Stimulated activated CD4-positive, alpha-beta T cell treated with anti-CD3 and anti-CD28 coated beads, Interleukin-15, amount 100 ng/mL, for 48 hours (primary cell): Measurements from ENCODE around the gene KRTAP5-7.
"Not testable (repeated sequence)": the region's sequence is repeated elsewhere in the genome, so short reads cannot be mapped to it uniquely, and the experiment has no call there.

Source experiments
- DNase-seq, 2 donors: peaks; one replicate each; pipeline ENCODE4 v3.0.0-alpha.2; 2020; ENCODE audit warnings: low read depth in 2 of 2

Gene KRTAP5-7, protein sequence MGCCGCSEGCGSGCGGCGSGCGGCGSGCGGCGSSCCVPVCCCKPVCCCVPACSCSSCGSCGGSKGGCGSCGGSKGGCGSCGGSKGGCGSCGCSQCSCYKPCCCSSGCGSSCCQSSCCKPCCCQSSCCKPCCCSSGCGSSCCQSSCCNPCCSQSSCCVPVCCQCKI

DNA sequence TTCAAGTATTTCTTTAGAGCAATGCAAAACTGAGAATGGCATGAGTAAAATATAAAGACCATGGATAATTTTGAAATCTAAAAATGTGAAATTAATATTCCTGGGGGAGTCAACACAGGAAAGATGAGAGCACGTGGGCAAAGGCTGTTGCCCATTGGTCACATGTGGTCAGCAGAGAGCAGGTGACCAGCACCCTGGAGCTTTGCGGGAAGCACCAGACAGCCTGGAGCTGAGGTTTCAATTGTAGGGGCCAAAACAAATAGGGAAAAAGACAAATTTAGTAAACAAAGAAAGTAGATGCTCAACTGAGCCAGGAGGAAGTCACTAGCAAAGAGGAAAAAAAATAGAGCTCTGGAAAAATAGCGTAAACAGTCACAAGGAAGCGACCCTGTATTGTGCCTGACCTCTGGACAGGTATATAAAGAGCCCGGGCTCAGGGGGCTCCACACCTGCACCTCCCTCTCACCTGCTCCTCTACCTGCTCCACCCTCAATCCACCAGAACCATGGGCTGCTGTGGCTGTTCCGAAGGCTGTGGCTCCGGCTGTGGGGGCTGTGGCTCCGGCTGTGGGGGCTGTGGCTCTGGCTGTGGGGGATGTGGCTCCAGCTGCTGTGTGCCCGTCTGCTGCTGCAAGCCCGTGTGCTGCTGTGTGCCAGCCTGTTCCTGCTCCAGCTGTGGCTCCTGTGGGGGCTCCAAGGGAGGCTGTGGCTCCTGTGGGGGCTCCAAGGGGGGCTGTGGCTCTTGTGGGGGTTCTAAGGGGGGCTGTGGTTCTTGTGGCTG lies at the start of gene KRTAP5-7:
Gene KRTAP5-7 (plus strand): TSS at position 472 of the 780 bp plus-strand sequence. CDS start 34 bp downstream, at position 506.
- DNase-seq = not testable (repeated sequence)

DNA sequence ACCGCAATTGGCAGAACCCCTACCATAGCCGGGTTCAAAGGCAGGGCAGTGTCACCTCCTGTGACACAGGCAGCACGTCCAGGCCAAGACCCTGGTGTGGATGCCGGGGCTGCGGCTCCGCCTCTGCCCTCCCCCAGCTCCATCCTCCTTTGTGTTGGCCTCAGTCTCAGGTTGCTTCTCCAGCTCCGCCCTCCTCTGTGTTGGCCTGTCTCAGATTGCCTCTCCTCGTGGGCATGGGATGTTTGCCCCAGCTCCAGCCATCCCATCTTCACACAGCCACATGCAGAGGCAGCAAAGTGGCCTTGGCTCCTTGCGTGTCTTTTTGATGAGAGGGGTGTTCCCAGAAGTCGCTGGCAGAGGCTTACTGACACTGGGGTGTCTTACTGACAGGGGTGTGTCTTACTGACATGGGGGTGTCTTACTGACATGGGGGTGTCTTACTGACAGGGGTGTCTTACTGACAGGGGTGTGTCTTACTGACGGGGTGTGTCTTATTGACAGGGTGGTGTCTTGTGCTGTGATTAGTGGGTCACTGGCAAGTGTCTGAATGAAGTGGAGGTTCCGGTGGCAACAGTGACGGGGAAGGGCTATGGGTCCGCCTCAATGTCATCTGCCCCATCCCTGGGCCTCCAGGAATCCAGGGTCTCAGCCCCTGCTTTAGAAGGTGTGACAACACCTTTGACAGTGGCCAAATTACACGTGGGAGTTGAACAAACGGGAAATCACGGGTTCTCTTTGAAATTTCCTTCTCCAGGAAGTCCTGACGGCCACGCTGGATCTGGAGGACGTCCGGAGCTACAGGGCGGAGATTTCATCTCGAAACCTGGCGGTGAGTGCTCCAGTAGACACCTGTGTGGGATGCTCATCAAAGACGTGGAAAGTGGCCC lies 49.2 kb upstream of the KRTAP5-7 start:
- no peak for DNase-seq

DNA sequence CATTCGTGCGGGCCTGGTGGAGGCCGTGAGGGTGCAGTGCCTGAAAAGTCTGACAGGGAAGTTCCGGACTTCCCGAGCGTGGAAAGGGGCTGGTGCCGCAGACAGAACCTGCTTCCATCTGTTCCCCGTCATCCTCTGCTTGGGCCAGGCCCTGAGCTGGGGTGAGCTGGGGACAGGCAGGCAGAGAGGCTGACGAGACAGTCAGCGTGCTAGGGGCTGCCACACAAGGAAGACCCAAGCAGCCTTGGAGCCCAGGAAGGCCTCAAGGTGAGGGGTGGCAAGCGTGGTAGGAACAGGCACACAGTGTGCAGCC lies 48.6 kb upstream of the KRTAP5-7 start:
- DNase-seq = no peak

DNA sequence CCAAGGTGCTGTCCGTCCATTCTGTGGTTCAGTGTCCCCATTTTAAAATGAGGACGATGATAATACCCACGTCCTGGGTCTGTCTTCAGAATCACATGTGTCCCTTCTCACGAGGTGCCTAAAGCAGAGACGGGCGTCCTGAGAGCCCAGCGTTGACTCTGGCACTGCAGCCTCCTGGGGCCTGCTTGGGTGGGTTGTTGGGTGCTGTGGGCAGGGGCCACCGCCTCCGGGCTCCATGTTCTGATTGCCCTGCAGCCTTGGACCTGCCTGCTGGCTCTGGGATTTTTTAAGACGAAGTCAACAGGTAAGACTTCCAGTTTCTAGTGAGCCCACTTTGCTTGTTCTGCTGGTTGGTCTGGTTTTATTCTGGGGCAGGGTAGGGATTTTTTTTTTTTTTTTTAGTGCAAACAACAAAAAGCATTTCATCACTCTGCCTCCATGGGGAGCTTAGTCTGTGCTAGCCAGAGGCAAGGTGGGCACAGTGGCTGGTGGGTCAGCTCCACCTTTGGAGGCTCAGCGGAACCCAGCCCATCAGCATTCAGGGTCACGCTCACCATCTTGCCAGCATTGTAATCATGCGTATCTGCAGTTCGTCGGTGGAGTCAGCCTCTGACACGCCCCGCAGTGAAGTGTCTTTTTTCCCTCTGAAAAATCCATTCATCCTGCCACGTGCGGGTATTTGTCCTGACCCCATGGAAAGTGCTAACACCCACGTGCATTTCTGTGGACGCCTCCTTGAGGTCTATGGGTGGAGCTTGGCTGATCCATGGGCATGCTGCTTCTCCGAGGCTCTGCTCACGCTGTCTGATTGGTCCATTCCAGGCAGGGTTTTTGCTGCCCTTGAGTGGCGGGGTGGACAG lies 45.7 kb upstream of the KRTAP5-7 start:
- no peak for DNase-seq

DNA sequence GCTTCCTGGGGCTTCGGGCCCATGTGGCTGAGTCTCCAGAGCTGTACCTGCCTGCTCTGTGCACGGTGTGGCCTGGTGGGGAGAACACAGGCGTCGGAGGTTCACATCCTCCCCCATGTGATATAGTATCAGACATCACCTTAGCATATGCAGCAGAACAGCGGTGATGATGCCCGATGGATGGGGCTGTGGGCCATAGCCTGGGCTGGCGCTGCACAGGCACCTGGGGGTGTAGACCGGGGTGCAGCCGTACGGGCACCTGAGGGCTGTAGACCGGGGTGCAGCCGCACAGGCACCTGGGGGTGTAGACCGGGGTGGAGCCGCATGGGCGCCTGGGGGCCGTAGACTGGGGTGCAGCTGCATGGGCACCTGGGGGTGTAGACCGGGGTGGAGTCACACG lies 44.9 kb upstream of the KRTAP5-7 start:
- no peak for DNase-seq

DNA sequence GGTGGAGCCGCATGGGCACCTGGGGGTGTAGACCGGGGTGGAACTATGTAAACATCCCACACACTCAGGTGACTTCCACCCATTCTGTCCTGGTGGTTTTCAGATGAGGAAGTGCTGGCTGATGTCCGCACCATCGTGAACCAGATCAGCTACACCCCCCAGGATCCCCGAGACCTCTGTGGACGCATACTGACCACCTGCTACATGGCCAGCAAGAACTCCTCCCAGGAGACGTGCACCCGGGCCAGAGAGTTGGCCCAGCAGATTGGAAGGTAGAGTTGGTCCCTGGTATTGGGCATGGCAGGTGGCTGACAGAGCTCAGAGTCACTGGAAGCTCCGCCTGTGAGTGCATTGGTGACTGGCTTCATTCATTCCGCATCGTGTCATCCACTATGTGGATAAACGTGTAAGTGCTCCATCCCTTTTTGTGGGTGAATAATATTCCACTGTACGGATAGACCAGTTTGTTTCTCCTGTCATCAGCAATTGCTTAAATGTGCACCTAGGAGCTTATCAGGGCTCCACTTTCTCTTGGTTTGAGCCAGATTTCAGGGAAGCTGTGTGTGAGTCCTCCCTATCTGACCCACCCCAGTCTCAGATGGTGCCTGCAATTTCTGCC lies 44.2 kb upstream of the KRTAP5-7 start:
- no peak for DNase-seq

DNA sequence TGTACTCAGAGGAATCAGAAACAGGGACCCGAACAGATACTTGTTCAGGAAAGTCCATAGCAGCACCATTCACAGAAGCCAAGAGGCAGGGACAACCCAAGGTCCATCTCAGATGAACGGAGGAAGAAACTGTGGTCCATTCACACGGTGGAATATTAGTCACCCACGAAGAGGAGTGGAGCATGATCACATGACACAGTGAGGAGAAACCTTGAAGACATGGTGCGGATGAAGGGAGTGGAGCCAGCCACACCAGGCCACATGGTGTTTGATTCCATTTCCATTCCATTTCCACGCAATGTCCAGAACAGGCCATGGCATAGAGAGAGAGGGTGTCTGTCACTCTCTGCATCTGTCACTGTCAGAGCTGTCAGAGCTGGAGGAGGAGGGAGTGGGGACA lies 43.4 kb upstream of the KRTAP5-7 start:
- no peak for DNase-seq

DNA sequence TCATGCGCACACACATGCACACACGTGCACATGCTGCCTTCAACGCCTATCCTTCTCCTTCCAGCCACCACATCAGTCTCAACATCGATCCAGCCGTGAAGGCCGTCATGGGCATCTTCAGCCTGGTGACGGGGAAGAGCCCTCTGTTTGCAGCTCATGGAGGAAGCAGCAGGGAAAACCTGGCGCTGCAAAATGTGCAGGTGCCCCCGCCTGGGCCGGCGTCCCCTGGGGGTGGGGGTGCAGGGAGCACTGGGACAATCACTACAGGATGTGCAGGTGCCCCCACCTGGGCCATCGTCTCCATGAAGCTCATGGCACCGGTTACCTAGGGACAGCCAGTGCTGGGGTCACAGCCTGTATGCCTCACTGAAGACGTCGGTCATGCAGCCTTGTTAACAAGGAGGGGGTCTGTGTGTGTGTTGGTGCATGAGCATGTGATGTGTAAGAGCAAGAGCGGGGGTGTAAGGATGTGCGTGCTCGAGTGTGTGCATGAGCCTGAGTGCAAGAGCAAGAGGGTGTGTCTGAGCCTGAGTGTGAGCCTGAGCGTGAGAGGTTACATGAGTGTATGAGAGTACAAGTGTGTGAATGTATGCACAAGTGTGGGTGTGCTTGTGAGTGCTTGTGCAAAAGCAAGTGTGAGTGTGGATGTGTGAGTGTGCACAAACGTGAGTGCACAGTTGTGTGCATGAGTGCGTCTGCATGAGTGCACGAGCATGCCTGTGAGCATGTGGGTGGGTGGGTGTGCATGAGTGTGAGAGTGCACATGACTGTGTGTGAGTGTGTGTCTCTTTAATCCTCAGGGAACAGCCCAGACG lies 42.6 kb upstream of the KRTAP5-7 start:
- DNase-seq = no peak

DNA sequence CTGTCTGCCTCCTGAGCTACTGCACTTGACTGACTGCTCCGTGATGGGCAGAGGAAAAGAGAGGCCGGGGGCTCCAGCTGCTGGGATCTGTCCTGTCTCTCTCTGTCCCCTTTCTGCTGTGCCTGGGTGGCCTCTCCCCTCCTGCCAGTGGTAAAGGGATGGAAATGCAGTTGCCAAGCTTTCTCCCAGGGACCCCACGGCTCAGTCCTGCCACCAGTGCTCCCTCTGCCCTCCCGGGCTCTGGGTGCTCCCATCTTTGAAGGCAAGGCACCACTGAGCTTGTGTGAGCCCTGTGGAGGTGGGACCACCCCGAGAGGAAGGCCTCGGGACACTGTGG lies 42.0 kb upstream of the KRTAP5-7 start:
- no peak for DNase-seq

DNA sequence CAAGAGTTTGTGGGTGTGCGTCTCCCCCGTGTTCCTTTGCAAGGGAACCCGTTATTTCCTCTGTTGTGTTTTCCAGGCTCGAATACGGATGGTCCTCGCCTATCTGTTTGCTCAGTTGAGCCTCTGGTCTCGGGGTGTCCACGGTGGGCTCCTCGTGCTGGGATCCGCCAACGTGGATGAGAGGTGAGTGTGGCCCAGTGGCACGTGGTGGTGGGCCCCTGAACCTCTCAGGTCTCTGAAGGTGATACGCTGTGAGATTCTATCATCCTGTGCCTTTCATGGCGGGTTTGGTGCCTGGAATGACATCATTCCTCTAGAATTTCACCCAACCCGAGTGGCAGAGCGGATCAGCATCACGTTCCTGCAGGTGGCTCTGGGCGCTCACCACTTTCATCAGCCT lies 41.6 kb upstream of the KRTAP5-7 start:
- DNase-seq = no peak

DNA sequence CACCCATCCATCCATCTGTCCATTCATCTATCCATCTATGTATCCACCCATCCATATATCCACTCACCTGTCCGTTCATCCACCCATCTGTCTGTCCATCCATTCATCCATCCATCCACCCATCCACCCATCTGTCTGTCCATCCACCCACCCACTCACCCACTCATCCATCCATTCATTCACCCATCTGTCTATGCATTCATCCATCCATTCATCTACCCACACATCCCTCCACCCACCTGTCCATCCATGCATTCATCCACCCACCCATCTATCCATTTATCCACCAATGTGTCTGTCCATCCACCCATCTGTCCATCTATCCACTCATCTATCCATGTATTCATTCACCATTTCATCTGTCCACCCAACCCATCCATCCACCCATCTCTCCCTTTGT lies 40.7 kb upstream of the KRTAP5-7 start:
- no peak for DNase-seq

DNA sequence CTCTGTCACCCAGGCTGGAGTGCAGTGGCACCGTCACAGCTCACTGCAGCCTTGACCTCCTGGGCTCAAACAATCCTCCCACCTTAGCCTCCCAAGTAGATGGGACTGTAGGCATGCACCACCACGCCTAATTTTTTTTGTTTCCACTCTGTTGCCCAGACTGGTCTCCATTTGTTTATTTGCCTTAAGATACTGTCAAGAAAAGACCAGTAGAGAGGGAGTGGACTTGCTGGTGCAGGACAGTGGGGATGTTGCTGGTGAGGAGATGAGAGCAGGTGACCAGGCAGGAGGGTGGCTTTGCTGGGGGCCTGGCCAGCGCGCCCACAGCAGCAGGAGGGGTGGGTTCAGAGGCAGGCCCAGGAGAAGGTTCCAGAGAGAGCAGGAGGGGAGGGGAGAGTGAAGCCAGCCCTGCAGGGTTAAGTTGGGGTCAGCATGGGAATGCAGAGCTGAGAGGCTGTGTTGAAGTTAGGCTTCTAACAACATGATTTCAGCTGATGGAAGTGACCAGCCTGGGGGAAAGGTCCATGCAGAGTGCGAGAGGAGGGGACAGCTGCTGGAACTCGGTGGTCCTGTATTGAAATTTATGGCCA lies 38.3 kb upstream of the KRTAP5-7 start:
- DNase-seq = no peak

DNA sequence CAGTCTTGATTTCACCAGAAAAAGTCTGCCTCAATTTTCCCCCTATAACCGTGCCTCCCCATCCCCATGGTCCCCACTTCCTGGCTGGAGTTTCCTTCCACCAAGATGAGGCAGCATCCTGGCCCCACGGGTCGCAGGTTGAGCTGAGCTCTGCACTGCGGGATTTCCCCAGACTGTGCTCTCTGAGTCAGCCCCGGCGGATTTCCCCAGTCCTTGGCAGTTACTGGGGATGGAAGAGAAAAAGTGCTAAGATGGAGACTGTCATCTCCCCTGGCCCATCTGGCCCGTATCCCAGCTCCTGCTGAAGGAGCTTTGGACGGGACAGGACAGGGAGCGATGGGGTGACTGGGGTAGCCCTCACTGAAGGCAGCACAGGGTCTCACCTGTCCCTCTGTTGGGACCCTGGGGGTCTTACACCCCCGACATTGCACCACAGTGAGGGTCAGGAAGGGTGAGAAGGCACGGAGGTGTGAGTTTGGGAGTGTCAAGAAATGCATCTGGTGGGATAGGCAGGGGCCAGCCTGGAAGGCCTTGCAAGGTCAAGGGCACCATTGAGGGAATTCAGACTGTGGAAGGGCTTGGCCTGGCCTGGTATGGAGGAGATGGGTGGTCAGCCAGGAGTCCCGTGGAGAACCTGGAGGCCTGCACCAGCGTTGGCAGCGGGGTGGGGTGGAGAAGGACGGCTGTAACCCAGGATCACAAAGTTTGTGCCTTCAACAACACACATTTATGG lies 37.6 kb upstream of the KRTAP5-7 start:
- DNase-seq = peak; percentile 49 to 55

DNA sequence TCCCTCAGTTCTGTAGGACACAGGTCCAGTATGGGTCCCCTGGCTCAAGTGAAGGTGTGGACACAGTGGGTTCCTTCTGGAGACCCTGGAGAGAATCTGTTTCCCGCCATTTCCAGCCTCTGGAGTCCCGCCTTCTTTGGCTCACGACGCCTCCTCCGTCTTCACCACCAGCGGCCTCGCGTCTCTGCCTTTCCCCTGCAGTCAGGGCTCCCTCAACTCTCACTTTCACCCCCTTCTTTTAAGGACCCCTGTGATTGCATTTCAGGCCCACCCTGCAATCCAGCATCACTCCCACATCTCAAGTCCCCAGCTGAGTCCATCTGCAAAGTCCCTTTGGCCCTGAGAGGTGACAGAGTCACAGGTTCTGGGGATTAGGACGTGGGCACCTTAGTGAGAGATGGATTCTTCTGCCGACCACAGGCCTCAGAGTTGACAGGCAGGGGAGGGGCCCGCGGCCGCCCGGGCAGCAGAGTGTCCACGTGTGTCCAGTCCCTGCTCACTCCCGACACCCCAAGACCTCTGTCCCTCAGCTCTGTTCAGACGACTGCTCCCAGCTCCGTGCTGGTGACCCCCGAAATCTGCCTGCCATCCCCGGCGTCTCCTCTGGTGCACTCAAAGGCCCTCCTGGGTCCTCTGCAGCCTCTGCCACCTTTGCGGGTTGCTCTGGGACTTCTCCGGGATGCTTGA lies 36.9 kb upstream of the KRTAP5-7 start:
- DNase-seq = no peak

DNA sequence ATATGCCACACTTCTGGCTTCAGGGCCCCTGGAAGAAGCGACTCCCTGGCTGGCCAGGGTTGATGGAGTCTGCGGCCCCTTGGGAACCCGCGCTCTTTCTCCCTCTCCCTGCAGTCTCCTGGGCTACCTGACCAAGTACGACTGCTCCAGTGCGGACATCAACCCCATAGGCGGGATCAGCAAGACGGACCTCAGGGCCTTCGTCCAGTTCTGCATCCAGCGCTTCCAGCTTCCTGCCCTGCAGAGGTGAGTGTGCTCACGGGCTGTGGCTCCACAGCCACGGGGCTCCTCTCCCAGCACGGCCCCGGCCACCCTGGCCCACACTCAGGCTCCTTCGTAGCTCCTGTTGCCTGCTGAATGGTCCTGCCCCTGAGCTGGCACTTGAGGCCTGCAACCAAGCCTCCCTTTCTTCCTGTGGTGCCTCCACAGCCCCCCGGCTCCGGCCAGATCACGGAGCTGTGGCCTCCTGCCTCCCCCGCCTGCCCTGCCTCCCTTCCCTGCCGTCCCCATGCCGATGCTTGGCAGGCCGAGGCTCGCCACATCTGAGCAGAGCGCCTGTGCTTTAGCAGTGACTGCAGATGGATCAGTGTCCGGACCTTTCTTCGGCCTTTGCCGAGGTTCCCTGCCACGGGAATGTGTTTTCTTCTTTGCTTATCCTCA lies 36.2 kb upstream of the KRTAP5-7 start:
- DNase-seq = no peak

DNA sequence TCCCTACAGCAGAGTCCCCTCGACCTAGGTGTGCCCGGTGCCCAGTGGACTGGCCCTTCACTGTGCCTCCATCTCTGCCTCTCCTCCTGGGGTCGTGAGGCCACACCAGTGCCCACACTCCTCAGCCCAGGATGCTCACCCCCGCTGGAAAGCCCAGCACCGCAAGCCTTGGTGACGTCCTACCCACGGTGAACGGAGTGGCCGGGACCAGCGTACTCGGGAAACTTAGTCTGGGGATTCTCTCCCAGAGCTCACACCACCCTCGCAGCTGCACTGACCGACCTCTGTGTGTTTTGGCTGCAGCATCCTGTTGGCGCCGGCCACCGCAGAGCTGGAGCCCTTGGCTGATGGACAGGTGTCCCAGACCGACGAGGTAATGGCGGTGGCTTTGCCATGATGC lies 35.5 kb upstream of the KRTAP5-7 start:
- DNase-seq = no peak

DNA sequence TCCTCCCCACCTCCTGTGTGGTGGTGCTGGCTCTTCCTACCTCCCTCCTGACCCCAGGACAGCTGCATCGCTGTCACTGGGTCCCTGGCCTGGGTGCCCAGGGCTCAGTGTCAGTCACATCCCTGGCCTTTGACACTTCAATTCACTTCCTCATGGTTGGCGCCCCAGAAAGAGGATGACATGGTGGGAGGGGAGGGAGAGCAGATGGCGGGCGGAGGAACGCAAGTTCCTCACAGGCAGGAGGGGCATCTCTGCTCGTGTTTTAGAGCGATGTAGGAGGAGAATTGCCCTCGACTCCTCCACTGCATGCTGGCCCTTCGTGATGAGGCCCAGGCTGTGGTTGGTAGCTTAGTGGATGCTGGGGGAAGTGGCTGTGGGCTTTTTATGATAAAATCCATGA lies 35.1 kb upstream of the KRTAP5-7 start:
- no peak for DNase-seq
